Measurements from ENCODE around the gene GJC1. TPM values are rescaled to one million over a fixed set of nuclear protein-coding genes. Genes with fewer than 3 reads are reported as not detected.

GJC1 gene
- total RNA-seq, result 1 to 10 TPM; 1.6 to 2.6 TPM

DNA sequence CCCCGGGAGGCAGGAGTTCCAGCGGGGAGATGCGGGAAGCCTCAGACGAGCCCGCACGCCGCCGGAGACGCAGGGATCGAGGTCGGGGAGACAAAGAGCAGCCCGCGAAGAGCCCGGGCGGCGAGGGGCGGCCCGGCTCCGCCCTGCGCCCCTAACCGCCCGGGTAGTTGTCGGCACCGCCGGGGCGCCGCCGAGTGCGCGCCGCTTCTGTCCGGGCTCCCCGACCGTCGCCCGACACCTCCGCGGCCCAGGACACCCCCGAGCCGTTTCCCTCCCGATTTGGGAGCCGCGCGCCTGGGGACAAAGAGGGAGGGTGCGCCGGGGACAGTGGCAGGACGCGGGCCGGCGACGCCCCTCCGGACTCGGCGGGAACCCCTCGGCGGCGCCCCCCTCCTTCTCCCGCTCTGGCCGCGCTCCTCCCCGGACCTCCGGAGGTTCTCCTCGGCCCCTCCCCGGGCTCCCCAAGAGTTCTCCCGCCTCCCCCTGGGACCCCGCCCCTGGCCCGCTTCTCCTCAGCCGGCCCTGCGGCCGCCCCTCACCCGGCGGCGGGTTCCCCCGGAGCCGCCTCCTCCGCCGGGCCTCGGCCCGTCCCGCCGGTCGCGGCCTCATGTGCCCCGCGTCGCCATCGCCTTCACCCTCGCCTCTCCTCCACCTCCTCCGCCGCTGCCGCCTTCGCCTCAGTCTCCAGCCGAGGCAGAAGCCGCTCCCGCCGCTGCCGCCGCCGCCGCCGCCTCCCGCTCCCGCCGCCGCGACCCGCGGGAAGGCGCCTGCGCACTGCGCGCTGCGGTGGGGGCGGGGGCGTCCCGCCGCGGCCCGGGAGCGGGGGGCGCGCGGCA, at the start of gene GJC1:
TSS of gene GJC1 (minus strand) at position 765 of the 836 bp plus-strand sequence. CDS start 24,470 bp downstream, outside the sequence.
- TF ChIP-seq POLR2A (IDR thresholded peaks at IDR 0.05), result no peak
- TF ChIP-seq, protein P1, sequence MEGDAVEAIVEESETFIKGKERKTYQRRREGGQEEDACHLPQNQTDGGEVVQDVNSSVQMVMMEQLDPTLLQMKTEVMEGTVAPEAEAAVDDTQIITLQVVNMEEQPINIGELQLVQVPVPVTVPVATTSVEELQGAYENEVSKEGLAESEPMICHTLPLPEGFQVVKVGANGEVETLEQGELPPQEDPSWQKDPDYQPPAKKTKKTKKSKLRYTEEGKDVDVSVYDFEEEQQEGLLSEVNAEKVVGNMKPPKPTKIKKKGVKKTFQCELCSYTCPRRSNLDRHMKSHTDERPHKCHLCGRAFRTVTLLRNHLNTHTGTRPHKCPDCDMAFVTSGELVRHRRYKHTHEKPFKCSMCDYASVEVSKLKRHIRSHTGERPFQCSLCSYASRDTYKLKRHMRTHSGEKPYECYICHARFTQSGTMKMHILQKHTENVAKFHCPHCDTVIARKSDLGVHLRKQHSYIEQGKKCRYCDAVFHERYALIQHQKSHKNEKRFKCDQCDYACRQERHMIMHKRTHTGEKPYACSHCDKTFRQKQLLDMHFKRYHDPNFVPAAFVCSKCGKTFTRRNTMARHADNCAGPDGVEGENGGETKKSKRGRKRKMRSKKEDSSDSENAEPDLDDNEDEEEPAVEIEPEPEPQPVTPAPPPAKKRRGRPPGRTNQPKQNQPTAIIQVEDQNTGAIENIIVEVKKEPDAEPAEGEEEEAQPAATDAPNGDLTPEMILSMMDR (IDR thresholded peaks at IDR 0.05), result no peak
- H3K9me3 ChIP-seq, result no peaks in the 10 kb centered on the region
- H3K4me3 ChIP-seq, result peak within 1 kb of the TSS in 1 of 2 donors; percentile 10
- H3K27ac ChIP-seq, result no peak within 1 kb of the TSS
- peak; percentile 48 for ATAC-seq
- 1 to 6% methylated on average over 15 to 107 of the region's 123 CpGs for WGBS, 2 donors
- peaks cover 0 to 34% of the 10 kb centered on the region in 2 donors for H3K27me3 ChIP-seq
- DNase-seq, result peak in 1 of 4 donors; percentile 17
- intact Hi-C loops (cut with DNase I), result no loop called here
- peaks cover 16% of the 10 kb centered on the region for H3K4me1 ChIP-seq
- no peaks in the 10 kb centered on the region for H3K36me3 ChIP-seq (replicated peaks in 1 of 2; ENCODE audit: insufficient read depth in 1 of 2, low read depth in 2 of 2)

DNA sequence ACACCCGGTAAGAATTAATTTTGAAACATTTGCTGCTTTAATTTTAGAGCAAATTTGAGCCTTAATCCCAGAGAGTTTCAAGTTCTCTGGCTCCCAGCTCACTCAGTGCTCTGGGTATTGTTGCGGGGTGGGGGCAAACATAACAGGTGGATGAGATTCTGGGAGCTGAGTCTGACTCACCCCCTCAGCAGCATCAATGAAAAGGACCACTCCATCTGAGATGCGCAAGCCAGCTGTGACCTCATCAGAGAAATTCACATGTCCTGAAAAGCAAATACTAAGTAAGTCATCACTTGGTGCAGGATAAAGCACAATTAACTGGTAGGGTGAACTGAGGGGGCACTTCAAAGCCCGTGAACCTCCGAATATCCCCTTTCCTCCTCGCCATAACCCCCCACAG, 49.3 kb upstream of the GJC1 start:
- Histone ChIP-seq H3K9me3 (no peaks in the 10 kb centered on the region), H3K36me3 (replicated peaks in 1 of 2; ENCODE audit: insufficient read depth in 1 of 2, low read depth in 2 of 2) (peaks cover 7 to 31% of the 10 kb centered on the region in 2 donors), H3K4me3 (no peak overlapping the region), H3K27me3 (no peaks in the 10 kb centered on the region), H3K4me1 (no peaks in the 10 kb centered on the region), H3K27ac (no peak overlapping the region)
- intact Hi-C loops (cut with DNase I), result no loop called here
- WGBS, 2 donors, result 86 to 88% methylated on average over 6 of the region's 6 CpGs
- ATAC-seq (no peak), DNase-seq (no peak)
- no peak for TF ChIP-seq POLR2A (IDR thresholded peaks at IDR 0.05)
- TF ChIP-seq, protein P1 (IDR thresholded peaks at IDR 0.05), result no peak

DNA sequence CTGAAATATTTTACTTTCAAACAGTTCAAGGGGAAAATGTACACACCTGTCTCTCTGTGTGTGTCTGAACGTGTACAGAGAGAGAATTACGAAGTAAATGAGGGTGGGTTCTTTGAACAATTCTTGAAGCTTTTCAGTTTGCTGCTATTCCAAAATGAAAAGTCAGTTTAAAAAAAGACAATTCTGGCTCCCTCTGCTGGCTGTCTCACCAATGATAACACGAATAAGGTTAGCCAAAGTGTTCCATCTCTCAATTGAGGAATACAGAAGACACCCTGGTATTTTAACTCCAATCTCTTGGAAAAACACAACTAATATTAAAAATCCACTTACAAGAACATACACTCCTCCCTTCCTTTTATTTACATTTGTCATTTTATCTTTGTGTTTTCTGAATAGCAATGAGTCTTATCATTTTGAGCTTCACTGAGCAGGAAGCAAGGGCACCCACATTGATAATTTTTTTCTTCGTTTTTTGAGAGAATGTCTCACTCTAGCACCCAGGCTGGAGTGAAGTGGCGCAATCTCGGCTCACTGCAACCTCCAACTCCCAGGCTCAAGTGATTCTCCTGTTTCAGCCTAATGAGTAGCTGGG, 48.6 kb upstream of the GJC1 start:
- peak in 3 of 4 donors; percentile 21 to 41 (median 28) for DNase-seq
- intact Hi-C loops (cut with DNase I), result no loop called here
- TF ChIP-seq, protein P1 (IDR thresholded peaks at IDR 0.05), result peak in 6 of 7 experiments; percentile 24 to 44 (median 32)
- TF ChIP-seq POLR2A (IDR thresholded peaks at IDR 0.05), result no peak

DNA sequence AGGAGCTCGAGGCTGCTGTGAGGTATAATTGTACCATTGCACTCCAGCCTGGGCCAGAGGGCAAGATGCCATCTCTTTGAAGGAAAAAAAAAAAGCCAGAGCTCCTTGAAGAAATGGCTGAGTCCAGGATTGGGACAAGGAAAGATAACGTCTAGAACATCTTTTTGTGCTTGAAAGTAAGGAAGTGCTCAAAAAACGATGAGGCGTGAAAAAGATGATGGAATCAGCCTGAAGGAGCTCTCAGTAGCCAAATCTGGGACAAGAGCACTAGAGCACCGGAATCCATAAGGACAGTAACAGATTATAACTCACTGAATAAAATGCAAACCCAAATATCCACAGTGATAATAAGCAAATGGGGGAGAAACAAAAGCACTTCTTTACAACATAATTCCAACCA, 47.0 kb upstream of the GJC1 start:
- H3K4me3 ChIP-seq, result no peak overlapping the region

More for the DNA sequence above, 48.6 kb upstream of the GJC1 start:
- 59 to 63% methylated on average over 6 of the region's 6 CpGs for WGBS, 2 donors
- Histone ChIP-seq H3K9me3 (no peaks in the 10 kb centered on the region), H3K27ac (no peak overlapping the region), H3K27me3 (no peaks in the 10 kb centered on the region), H3K4me3 (no peak overlapping the region), H3K4me1 (no peaks in the 10 kb centered on the region), H3K36me3 (replicated peaks in 1 of 2; ENCODE audit: insufficient read depth in 1 of 2, low read depth in 2 of 2) (peaks cover 7 to 35% of the 10 kb centered on the region in 2 donors)
- no peak for ATAC-seq

More for the DNA sequence above, 47.0 kb upstream of the GJC1 start:
- ATAC-seq, result no peak
- no peak overlapping the region for H3K27ac ChIP-seq
- no peaks in the 10 kb centered on the region for H3K9me3 ChIP-seq
- intact Hi-C loops (cut with DNase I), result no loop called here
- no peaks in the 10 kb centered on the region for H3K4me1 ChIP-seq
- 87 to 88% methylated on average over 5 of the region's 5 CpGs for WGBS, 2 donors
- TF ChIP-seq POLR2A (IDR thresholded peaks at IDR 0.05), result no peak
- TF ChIP-seq, protein P1 (IDR thresholded peaks at IDR 0.05), result no peak
- peaks cover 6 to 27% of the 10 kb centered on the region in 2 donors for H3K36me3 ChIP-seq (replicated peaks in 1 of 2; ENCODE audit: insufficient read depth in 1 of 2, low read depth in 2 of 2)
- no peak for DNase-seq
- H3K27me3 ChIP-seq, result no peaks in the 10 kb centered on the region
